ENCODE data around the gene ASAP2.

DNA sequence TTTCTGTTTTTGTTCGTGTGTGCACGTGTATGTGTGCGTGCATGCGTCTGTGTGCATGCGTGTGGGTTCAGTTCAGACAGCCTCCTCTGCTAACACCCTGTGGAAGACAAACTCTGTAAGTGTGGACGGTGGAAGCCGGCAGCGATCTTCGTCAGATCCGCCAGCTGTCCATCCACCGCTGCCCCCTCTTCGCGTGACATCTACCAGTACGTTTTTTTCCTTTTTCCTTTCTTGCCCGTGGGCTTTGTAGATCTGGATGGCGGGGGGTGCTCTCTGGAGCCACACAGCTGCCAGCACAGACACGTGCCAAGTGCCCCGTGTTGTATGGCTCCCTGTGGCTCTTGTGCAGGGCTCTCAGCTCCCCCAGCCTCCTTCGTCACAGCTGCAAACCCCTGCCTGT, 184.4 kb downstream of the ASAP2 start:
- no peak for TF ChIP-seq CTCF (optimal IDR thresholded peaks at IDR 0.05 in 1 of 3, IDR thresholded peaks at IDR 0.05 in 1 of 3, conservative IDR thresholded peaks at IDR 0.05 in 1 of 3; ENCODE audit: extremely low read depth in 1 of 3, insufficient read depth in 2 of 3, low read length in 3 of 3)
- TF ChIP-seq EZH2 (IDR thresholded peaks at IDR 0.05; ENCODE audit: low read length): no peak
